Peyer's patch (tissue), 4 donors: Measurements from ENCODE around the gene FCER2.

ENCODE experiments used
- POLR2A ChIP-seq, 2 donors: fragments of 450-650 bp; IDR thresholded peaks; one replicate each; pipeline ENCODE4 v1.5.1; 2017; ENCODE audit warnings: antibody characterized with exemption in 2 of 2, mild to moderate bottlenecking in 2 of 2, moderate library complexity in 2 of 2
- TF ChIP-seq, protein P1 (sequence below), 6 experiments: fragments of 450-650 bp in 4 of 6; fragments of 200-600 bp in 2 of 6; sonication (generic) in 1 of 6; IDR thresholded peaks; one replicate each; pipeline ENCODE4 v1.5.1; 2017 to 2019; ENCODE audit warnings: antibody characterized with exemption in 6 of 6, mild to moderate bottlenecking in 3 of 6, moderate library complexity in 1 of 6

GRCh38 chr19:7748171-7748570, 46.2 kb upstream of the FCER2 start:
- TF ChIP-seq, protein P1, sequence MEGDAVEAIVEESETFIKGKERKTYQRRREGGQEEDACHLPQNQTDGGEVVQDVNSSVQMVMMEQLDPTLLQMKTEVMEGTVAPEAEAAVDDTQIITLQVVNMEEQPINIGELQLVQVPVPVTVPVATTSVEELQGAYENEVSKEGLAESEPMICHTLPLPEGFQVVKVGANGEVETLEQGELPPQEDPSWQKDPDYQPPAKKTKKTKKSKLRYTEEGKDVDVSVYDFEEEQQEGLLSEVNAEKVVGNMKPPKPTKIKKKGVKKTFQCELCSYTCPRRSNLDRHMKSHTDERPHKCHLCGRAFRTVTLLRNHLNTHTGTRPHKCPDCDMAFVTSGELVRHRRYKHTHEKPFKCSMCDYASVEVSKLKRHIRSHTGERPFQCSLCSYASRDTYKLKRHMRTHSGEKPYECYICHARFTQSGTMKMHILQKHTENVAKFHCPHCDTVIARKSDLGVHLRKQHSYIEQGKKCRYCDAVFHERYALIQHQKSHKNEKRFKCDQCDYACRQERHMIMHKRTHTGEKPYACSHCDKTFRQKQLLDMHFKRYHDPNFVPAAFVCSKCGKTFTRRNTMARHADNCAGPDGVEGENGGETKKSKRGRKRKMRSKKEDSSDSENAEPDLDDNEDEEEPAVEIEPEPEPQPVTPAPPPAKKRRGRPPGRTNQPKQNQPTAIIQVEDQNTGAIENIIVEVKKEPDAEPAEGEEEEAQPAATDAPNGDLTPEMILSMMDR (IDR thresholded peaks at IDR 0.05) = no peak
- no peak for TF ChIP-seq POLR2A (IDR thresholded peaks at IDR 0.05)
